GM06990 (cell line): ENCODE data around the gene RAB40B.

Experiments used
- DNase-seq: peaks from one replicate; pipeline ENCODE4 v3.0.0-alpha.2; 2011; ENCODE audit not compliant: insufficient read length; ENCODE audit errors: extremely low read depth
- H3K27me3 ChIP-seq: replicated peaks from 2 replicates; pipeline ENCODE4 v1.6.0; 2011; ENCODE audit warnings: low read length; ENCODE audit not compliant: control insufficient read depth, insufficient read depth
- H3K36me3 ChIP-seq: 2 replicates; pipeline ENCODE4 v1.5.1; 2011; ENCODE audit warnings: low read length; ENCODE audit not compliant: control insufficient read depth, insufficient read depth
- H3K4me3 ChIP-seq: replicated peaks from 2 replicates; pipeline ENCODE4 v1.5.1; 2011; ENCODE audit warnings: low read depth, mild to moderate bottlenecking, control low read depth, low read length
- CTCF ChIP-seq: IDR thresholded peaks from 2 replicates; pipeline ENCODE4 v1.5.1; 2011; ENCODE audit warnings: low read length, control low read depth, mild to moderate bottlenecking, inconsistent platforms; ENCODE audit not compliant: insufficient read depth, poor library complexity, severe bottlenecking

Gene RAB40B

GRCh38 chr17:82737967-82738877 is 39.7 kb upstream of the RAB40B start:
- H3K4me3 ChIP-seq = no peak overlapping the region
- no peak for TF ChIP-seq CTCF
- peaks cover 3% of the 10 kb centered on the region for H3K36me3 ChIP-seq
- H3K27me3 ChIP-seq = no peaks in the 10 kb centered on the region
- no peak for DNase-seq

- TF ChIP-seq CTCF = no peak
- Histone ChIP-seq H3K27me3 (no peaks in the 10 kb centered on the region), H3K4me3 (no peak overlapping the region)
Measured at GRCh38 chr17:82736511-82737185, 38.1 kb upstream of the RAB40B start.

GRCh38 chr17:82734987-82735866 is 36.7 kb upstream of the RAB40B start, which contains the start of gene FN3K:
TSS of gene FN3K (plus strand) at chr17:82735615. CDS start at chr17:82735637, 22 bp downstream.
- no peak for TF ChIP-seq CTCF
- H3K27me3 ChIP-seq = no peaks in the 10 kb centered on the region
- DNase-seq = no peak
- H3K4me3 ChIP-seq = no peak within 1 kb of the TSS
- peaks cover 7% of the 10 kb centered on the region for H3K36me3 ChIP-seq

More at GRCh38 chr17:82736511-82737185, 38.1 kb upstream of the RAB40B start:
- H3K36me3 ChIP-seq = peaks cover 5% of the 10 kb centered on the region
- DNase-seq = no peak

- no peak overlapping the region for H3K4me3 ChIP-seq
- no peak for DNase-seq
- peaks cover 14% of the 10 kb centered on the region for H3K36me3 ChIP-seq
- no peak for TF ChIP-seq CTCF
- no peaks in the 10 kb centered on the region for H3K27me3 ChIP-seq
Measured at GRCh38 chr17:82732118-82732743, 33.7 kb upstream of the RAB40B start.
